Measurements from ENCODE around the gene POU2F1. TPM values are rescaled to one million over a fixed set of nuclear protein-coding genes. Genes with fewer than 3 reads are reported as not detected.
A peak's percentile ranks its signal among the peaks of the same experiment; 100 is the strongest.

POU2F1 gene
- total RNA-seq, 1 experiment from 2014 or later: 28.5 TPM

GRCh38 chr1:167305706-167306277 lies 85.1 kb downstream of the POU2F1 start:
- no TSS peak for BruUV-seq (replicated peaks)
- no peak for DNase-seq
- Histone ChIP-seq H3K9me3 (ENCODE audit: insufficient read depth, low read depth) (no peaks in the 10 kb centered on the region), H3K4me3 (no peak overlapping the region), H3K4me2 (no peak overlapping the region), H3F3A (ENCODE audit: insufficient read depth, low read depth) (peaks cover 5% of the 10 kb centered on the region; the same call in 1 of the 2 replicates), H3K27me3 (ENCODE audit: insufficient read depth, low read depth) (no peaks in the 10 kb centered on the region), H3K27ac (0 out of 2 replicates have a peak overlapping the region, but pooled peaks have one; percentile 22), H4K20me1 (ENCODE audit: insufficient read depth) (no peaks in the 10 kb centered on the region), H3K4me1 (replicated peaks; ENCODE audit: insufficient read depth) (peaks cover 11% of the 10 kb centered on the region; the same call in 1 of the 2 replicates), H2AFZ (no peak overlapping the region), H3K9me2 (ENCODE audit: insufficient read depth) (no peaks in the 10 kb centered on the region), H3K79me2 (ENCODE audit: low read depth) (peaks cover 41% of the 10 kb centered on the region), H3K36me3 (ENCODE audit: low read depth) (no peaks in the 10 kb centered on the region)
- POLR2A ChIA-PET (ENCODE audit: unreplicated experiment): no interaction called here
- CTCF ChIA-PET: no interaction called here
- TF ChIP-seq EZH2 (IDR thresholded peaks at IDR 0.05; ENCODE audit: low read depth) (no peak), CTCF (conservative IDR thresholded peaks at IDR 0.05) (no peak)
- intact Hi-C loops (cut with micrococcal nuclease; ENCODE audit: unreplicated experiment): no loop called here

- POLR2A ChIA-PET (ENCODE audit: unreplicated experiment): no interaction called here
- TF ChIP-seq CTCF (conservative IDR thresholded peaks at IDR 0.05) (no peak), EZH2 (IDR thresholded peaks at IDR 0.05; ENCODE audit: low read depth) (no peak)
- H3K4me3 ChIP-seq: no peak overlapping the region
- peaks cover under 1% of the 10 kb centered on the region; the same call in 1 of the 2 replicates for H3K9me3 ChIP-seq (ENCODE audit: insufficient read depth, low read depth)
- no peak for DNase-seq
- H3K4me2 ChIP-seq: no peak overlapping the region
- peaks cover 6% of the 10 kb centered on the region; the same call in 1 of the 2 replicates for H3K4me1 ChIP-seq (replicated peaks; ENCODE audit: insufficient read depth)
- no peaks in the 10 kb centered on the region for H3K9me2 ChIP-seq (ENCODE audit: insufficient read depth)
- peaks cover 10% of the 10 kb centered on the region for H3K79me2 ChIP-seq (ENCODE audit: low read depth)
- H2AFZ ChIP-seq: no peak overlapping the region
- H4K20me1 ChIP-seq (ENCODE audit: insufficient read depth): no peaks in the 10 kb centered on the region
- intact Hi-C loops (cut with micrococcal nuclease; ENCODE audit: unreplicated experiment): no loop called here
- no peak overlapping the region for H3K27ac ChIP-seq
- BruUV-seq (replicated peaks): no TSS peak
- H3F3A ChIP-seq (ENCODE audit: insufficient read depth, low read depth): no peaks in the 10 kb centered on the region
- no peaks in the 10 kb centered on the region for H3K27me3 ChIP-seq (ENCODE audit: insufficient read depth, low read depth)
- H3K36me3 ChIP-seq (ENCODE audit: low read depth): no peaks in the 10 kb centered on the region
- CTCF ChIA-PET: interaction anchor here (0.6 kb wide), 1 partner anchor 41 kb away, joined by 8 read pairs; no protein-coding TSS in a partner anchor
Measured at GRCh38 chr1:167310732-167311131, 90.0 kb downstream of the POU2F1 start.

GRCh38 chr1:167312871-167313270 lies 92.2 kb downstream of the POU2F1 start:
- peaks cover 10% of the 10 kb centered on the region for H3K79me2 ChIP-seq (ENCODE audit: low read depth)
- BruUV-seq (replicated peaks): no TSS peak
- H3K4me2 ChIP-seq: no peak overlapping the region
- ChIA-PET CTCF (no interaction called here), POLR2A (ENCODE audit: unreplicated experiment) (no interaction called here)
- intact Hi-C loops (cut with micrococcal nuclease; ENCODE audit: unreplicated experiment): no loop called here
- H3K27me3 ChIP-seq (ENCODE audit: insufficient read depth, low read depth): no peaks in the 10 kb centered on the region
- H3K4me3 ChIP-seq: no peak overlapping the region
- H2AFZ ChIP-seq: no peak overlapping the region
- no peaks in the 10 kb centered on the region for H3K9me2 ChIP-seq (ENCODE audit: insufficient read depth)
- no peak for DNase-seq
- H4K20me1 ChIP-seq (ENCODE audit: insufficient read depth): no peaks in the 10 kb centered on the region
- TF ChIP-seq CTCF (conservative IDR thresholded peaks at IDR 0.05) (no peak), EZH2 (IDR thresholded peaks at IDR 0.05; ENCODE audit: low read depth) (no peak)
- 0 out of 2 replicates have a peak, but pooled peaks cover 8% of the 10 kb centered on the region for H3K36me3 ChIP-seq (ENCODE audit: low read depth)
- no peaks in the 10 kb centered on the region for H3F3A ChIP-seq (ENCODE audit: insufficient read depth, low read depth)
- no peaks in the 10 kb centered on the region for H3K4me1 ChIP-seq (replicated peaks; ENCODE audit: insufficient read depth)
- H3K27ac ChIP-seq: no peak overlapping the region
- peaks cover 10% of the 10 kb centered on the region; the same call in 1 of the 2 replicates for H3K9me3 ChIP-seq (ENCODE audit: insufficient read depth, low read depth)
